GM10248 (cell line): ENCODE results near the gene NKIRAS1.
"Not testable (repeated sequence)": the region's sequence is repeated elsewhere in the genome, so short reads cannot be mapped to it uniquely, and the experiment has no call there.

Experiments used
- CTCF ChIA-PET: fragments of 300-600 bp; sonication (Branson Sonifier 250); formaldehyde crosslinking; extraction: SDS; loops from one replicate; lab custom pipeline; 2021; ENCODE audit warnings: antibody characterized with exemption; lab: Yijun Ruan, JAX
- POLR2A ChIA-PET: fragments of 350-650 bp; sonication (Branson Sonifier 250); formaldehyde crosslinking; extraction: SDS; loops from one replicate; lab custom pipeline; 2020; ENCODE audit warnings: antibody characterized with exemption; lab: Yijun Ruan, JAX
- DNase-seq: peaks from one replicate; pipeline ENCODE4 v3.0.0; 2012; ENCODE audit errors: extremely low spot score
- CTCF ChIP-seq: IDR thresholded peaks from 2 replicates; pipeline ENCODE4 v1.5.1; 2012; ENCODE audit warnings: mild to moderate bottlenecking, low read depth; ENCODE audit errors: extremely low read depth, missing control alignments, control extremely low read depth

Gene NKIRAS1

DNA sequence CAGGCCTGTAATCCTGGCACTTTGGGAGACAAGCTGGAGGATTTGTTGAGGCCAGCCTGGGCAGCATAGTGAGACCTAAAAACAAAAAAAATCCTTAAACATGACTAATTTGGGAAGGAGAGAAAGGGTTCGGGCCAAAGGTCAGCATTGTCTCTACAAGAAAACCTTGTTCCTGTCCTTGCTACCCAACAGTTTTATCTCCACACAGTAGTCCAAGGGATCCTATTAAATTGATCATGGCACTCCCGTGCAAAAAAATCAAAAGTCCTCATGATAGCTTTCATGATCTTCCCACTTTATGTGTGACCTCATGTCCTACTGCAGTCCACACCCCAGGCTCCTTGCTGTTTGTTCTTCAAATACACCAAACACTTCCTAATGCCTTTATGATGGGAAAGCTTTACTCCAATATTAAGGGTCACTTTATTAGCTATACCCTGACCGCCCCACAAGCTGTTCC lies 4.3 kb upstream of the NKIRAS1 start:
- DNase-seq = no peak
- POLR2A ChIA-PET = interaction anchor here (0.8 to 0.9 kb wide), 2 partner anchors 23 to 25 kb away, joined by 3 to 4 read pairs; no protein-coding TSS in a partner anchor

DNA sequence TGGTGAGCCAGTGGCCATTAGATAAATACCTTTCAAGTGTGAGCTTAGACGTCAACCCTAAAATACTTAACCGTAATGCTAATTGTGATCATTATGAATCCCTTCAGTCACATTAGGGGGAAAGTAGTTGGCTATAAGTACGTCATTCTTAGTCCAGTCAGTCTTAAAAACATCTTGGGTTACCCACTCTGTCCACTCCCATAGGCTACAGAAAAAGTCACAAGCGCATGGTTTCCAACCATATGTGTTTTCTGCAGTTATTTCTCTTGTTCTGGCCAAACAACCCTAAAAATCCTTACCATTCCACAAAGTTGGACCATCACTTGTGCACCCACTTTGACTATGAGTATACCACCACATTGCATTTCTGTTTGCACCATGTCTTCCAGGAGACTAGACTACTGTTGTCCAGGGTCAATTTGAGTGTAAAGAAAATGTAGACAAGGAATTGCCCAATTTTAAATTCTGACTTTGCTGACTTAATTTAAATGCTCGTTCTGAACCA lies 3.4 kb upstream of the NKIRAS1 start:
- no peak for DNase-seq
- CTCF ChIA-PET = no interaction called here

More for the DNA sequence above, 4.3 kb upstream of the NKIRAS1 start:
- no peak for TF ChIP-seq CTCF
- CTCF ChIA-PET = no interaction called here

GRCh38 chr3:23919628-23920027 lies 2.8 kb upstream of the NKIRAS1 start:
- no peak for TF ChIP-seq CTCF
- POLR2A ChIA-PET = no interaction called here
- CTCF ChIA-PET = interaction anchor here (0.8 to 1.7 kb wide), 3 partner anchors 29 to 69 kb away, joined by 3 to 5 read pairs (median 4); no protein-coding TSS in a partner anchor
- no peak for DNase-seq

More for the DNA sequence above, 3.4 kb upstream of the NKIRAS1 start:
- TF ChIP-seq CTCF = no peak
- POLR2A ChIA-PET = no interaction called here

- ChIA-PET POLR2A (interaction anchor here (0.5 to 1.1 kb wide), 3 partner anchors 10 to 63 kb away, joined by 3 to 4 read pairs (median 3); no protein-coding TSS in a partner anchor), CTCF (interaction anchor here (0.7 to 1.7 kb wide), 4 partner anchors 21 to 30 kb away, joined by 3 to 5 read pairs (median 4); no protein-coding TSS in a partner anchor)
- DNase-seq = not testable (repeated sequence)
These were observed 1.5 kb upstream of the NKIRAS1 start for GRCh38 chr3:23918331-23918730.

DNA sequence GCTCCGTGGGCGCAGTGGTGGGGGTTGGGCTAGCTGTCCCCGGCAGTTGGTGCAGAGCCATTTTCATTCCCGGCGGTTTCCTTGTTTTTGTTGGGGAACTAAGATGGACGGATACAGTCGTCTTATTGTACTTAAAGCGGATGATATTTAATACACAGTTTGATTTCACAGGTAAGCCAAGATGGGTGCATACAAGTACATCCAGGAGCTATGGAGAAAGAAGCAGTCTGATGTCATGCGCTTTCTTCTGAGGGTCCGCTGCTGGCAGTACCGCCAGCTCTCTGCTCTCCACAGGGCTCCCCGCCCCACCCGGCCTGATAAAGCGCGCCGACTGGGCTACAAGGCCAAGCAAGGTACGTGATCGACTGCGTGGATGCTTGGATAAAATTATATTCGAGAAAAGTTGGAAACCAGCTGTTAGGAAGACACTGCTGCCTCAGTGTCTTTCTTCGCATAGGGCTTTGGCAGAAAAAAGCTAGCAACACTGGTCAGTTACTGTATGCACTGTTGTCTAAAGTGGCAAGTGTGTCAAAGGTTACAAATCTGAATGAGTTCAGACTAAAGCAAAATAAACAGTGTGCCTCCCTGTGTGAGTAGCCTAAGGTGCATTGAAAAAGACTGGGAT lies 1.0 kb upstream of the NKIRAS1 start:
- DNase-seq = not testable (repeated sequence)
- ChIA-PET POLR2A (interaction anchor here (0.5 to 1.6 kb wide), 9 partner anchors 10 to 110 kb away, joined by 3 to 11 read pairs (median 4); no protein-coding TSS in a partner anchor), CTCF (interaction anchor here (0.7 to 1.7 kb wide), 6 partner anchors 11 to 30 kb away, joined by 3 to 4 read pairs (median 4); no protein-coding TSS in a partner anchor)

DNA sequence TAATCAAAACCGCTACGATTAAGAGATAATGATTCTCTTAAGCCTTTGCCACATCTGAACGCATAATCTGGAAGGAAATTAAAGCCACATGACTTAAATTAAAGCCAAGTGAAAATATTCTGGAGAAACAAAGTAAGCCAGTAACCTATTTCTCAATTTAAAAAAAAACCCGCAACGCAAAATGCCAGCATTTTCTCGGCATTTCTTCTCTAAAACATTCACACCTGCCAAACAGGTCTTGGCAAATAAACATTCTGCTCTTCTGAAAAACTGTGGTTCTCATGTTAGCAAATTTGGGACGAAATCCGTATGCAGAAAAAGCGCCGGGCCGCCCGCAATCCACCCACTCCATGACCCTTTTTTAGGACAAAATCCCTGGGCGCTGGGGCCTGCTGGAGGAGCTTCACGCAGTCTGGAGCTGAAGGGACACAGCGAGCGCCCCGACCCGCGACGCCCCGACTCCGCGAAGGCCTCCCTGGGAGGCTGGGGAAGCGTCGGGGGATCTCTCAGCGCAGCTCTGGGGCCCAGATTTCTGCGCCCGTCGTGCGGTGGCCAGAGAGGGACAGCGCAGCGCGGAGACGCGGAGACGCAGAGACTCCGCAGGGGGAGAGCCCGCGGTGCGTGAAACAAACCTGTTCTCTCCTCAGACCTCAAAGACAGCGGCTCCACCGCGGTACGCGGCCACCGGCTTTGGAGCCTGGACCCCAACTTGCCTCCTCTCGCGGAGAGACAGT lies 471 bp downstream of the NKIRAS1 start:
- CTCF ChIA-PET = interaction anchor here (1.0 to 1.6 kb wide), 4 partner anchors 9 to 82 kb away, joined by 3 to 4 read pairs (median 4); no protein-coding TSS in a partner anchor
- DNase-seq = no peak
- POLR2A ChIA-PET = interaction anchor here (0.6 to 1.6 kb wide), 26 partner anchors 9 to 753 kb away, joined by 3 to 11 read pairs (median 4); no protein-coding TSS in a partner anchor
- no peak for TF ChIP-seq CTCF

- no peak for DNase-seq
- POLR2A ChIA-PET = no interaction called here
- CTCF ChIA-PET = interaction anchor here (1.3 kb wide), 1 partner anchor 81 kb away, joined by 3 read pairs; no protein-coding TSS in a partner anchor
- TF ChIP-seq CTCF = no peak
These were observed 1.2 kb downstream of the NKIRAS1 start for GRCh38 chr3:23915537-23916108.
